Stimulated activated CD8-positive, alpha-beta memory T cell treated with anti-CD3 and anti-CD28 coated beads, Interleukin-2, amount 100 ng/mL, for 48 hours (primary cell): ENCODE measurements around the gene FGF14.
"Not testable (repeated sequence)": the region's sequence is repeated elsewhere in the genome, so short reads cannot be mapped to it uniquely, and the experiment has no call there.

ENCODE experiments used
- DNase-seq, 2 donors: peaks; one replicate each; pipeline ENCODE4 v3.0.0-alpha.2; 2020; ENCODE audit warnings: low read depth in 2 of 2

FGF14 gene

GRCh38 chr13:102136735-102137296 is 265.0 kb downstream of the FGF14 start:
- DNase-seq = no peak

DNA sequence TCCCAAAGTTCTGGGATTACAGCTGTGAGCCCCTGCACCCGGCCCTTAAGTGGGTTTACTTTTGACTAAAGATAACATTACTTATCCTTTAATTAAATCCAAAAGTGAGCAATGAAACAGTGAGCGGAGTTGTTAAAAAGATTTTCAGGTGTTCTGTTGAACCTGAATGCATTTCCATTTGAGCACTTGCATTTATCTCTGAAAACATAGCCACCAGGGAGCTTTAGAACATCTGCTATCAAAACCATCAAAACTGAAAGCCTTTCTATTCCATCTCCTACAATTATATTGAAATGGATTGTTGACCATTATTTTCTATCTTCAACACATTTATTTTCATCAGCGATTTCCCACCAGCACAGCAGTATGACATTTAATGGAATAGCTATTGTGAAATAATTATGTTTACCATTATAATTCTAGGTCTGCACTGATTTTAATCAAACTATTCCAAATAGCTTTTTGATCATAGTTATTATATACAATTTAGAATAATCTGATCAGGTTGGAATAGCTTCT is 269.0 kb downstream of the FGF14 start:
- no peak for DNase-seq

DNA sequence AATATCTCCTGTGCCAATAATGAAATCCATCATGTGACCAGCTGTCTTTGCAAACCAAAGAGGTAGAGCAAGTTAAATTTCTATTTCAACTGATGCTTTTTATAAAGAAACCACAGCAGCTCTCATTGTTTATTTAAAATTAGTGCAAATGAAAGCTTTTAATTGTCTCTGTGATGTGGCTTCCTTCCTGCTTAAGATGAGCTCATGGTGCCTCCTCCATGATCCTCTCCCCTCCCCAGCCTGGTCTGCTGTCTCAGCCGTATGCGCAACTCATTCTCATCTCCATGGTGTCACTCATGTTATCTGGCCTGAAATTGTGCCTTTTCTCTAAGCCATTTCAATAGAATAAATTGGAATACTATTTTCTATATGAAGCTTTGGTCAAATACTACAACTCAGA is 270.6 kb downstream of the FGF14 start:
- no peak for DNase-seq

GRCh38 chr13:102128216-102128810 is 273.5 kb downstream of the FGF14 start:
- DNase-seq = no peak

DNA sequence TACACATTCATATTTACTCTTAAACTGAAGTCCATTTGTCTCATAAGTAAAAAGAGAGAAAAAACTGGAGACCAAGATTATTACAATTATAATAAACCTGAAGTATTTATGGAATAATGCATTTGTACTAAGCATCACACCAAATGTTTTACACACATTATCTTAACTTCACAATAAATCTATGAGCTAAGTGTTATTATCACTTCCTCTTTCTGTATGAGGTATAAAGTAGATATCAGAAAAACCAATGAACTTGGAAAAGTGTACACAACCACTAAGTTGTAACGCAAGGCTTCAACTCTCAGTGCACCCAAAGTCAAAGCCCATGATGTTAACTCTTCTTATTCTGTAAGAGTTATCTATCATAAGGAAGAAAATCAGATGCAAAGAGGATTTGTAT is 274.7 kb downstream of the FGF14 start:
- DNase-seq = no peak

DNA sequence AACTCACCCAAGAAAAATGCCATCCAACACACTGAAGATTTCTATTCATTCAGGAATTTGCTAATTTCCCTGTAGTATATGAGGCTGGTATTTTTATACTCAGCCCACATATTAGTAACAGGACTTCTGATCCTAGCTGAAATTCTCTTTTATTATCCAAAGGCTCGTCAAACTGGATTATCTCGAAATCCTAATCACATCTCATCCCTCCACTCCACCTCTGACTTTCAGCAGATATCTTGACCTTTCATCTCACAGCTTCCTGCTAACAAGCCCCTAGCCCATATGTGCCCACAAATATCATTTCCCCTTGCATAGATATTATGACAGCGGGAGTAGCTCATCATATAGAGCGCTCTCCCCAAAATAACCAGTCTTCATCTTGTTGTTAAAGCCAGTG is 279.7 kb downstream of the FGF14 start:
- no peak for DNase-seq

GRCh38 chr13:102117175-102117831 is 284.5 kb downstream of the FGF14 start:
- DNase-seq = no peak

GRCh38 chr13:102103469-102103868 is 298.4 kb downstream of the FGF14 start:
- DNase-seq = no peak

GRCh38 chr13:102100234-102100633 is 301.6 kb downstream of the FGF14 start:
- no peak for DNase-seq

DNA sequence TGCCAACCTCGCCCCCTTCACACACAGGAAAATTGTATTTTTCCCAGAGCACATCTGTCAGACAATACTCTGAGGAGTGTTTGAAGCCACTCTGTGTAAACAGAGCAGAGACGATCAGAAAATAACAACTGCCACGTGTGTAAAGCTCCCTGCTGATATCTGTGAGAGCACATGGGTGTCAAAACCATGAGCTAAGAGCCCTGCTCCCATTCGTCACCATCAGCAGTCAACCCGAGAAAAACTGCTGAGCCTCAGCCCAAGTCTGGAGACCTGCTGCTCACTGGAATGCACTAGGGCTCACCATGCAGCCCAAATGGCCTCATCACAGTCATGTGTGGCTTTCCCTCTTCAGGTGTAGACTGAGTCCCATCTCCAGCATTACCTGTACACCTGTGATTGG is 304.1 kb downstream of the FGF14 start:
- DNase-seq = no peak

DNA sequence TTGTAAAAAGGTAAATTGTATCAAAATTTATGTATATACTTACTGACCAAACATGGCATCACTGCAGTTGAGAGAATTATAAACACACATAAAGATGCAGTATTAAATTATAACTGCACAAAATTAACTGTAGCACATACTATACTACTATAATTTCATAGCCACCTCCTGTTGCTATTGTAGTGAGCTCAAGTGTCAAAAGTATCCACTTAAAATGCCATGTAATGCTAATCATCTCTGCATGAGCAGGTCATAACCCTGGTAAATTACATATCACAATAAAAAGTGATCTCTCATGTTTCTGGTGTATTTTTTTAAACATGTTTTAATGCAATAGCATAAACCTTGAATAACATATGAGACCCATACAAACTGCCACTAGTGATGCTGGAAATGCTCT is 308.6 kb downstream of the FGF14 start:
- not testable (repeated sequence) for DNase-seq

GRCh38 chr13:102091231-102091630 is 310.6 kb downstream of the FGF14 start:
- no peak for DNase-seq

GRCh38 chr13:102090532-102090931 is 311.3 kb downstream of the FGF14 start:
- no peak for DNase-seq

- DNase-seq = no peak
Measured at GRCh38 chr13:102089722-102090121, 312.1 kb downstream of the FGF14 start.

GRCh38 chr13:102089177-102089576 is 312.7 kb downstream of the FGF14 start:
- DNase-seq = no peak

DNA sequence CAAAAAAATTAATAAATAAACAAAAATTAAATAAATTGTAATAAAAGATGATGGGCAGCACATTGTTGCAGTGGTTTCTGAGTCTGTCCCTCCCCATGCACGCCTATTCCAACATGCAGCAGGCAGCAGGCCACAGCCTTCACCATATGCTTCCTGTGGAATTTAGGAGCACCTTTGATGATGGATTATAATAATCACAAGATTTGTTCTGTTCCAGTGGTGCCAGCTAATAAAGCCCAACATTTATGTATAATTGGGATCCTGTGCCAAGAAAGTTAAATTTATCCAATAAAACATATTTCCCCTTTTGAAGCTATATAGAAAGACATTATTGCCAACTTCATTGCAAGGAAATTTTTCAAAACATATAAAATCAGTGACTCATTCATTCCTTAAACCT is 328.6 kb downstream of the FGF14 start:
- DNase-seq = no peak

GRCh38 chr13:102071711-102072110 is 330.1 kb downstream of the FGF14 start:
- no peak for DNase-seq

- DNase-seq = not testable (repeated sequence)
Measured at GRCh38 chr13:102068323-102068722, 333.5 kb downstream of the FGF14 start.

DNA sequence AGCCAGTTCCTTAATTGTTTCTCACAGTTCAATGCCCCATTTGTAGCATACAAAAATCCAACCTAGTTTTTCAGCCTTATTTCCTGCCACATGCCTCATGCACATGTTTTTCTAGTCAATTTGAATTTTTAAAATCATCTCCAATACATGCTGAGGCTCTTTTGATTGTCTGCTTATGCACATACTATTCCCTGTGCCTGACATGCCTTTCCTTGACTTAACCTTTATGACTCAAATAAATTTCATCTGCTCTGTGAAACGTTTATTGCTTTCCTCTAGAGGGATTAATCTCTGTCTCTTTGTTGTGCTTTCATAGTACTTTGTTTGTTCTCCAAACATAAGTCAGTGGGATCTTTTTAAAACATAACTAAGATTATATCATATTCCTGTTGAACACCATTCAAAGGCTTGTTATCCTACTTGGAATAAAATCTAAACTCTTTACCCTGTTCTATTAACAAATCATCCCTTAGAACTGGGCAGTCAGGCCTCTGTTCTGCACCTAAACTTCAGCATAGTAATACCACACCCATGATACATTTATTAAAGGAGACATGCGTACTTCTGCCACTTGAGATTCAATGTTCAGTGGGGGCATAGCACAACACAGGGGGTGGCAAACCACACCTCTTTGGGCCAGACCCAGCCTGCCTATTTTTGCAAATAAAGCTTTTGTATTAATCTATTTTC is 346.6 kb downstream of the FGF14 start:
- no peak for DNase-seq

GRCh38 chr13:102049853-102050252 is 352.0 kb downstream of the FGF14 start:
- no peak for DNase-seq

DNA sequence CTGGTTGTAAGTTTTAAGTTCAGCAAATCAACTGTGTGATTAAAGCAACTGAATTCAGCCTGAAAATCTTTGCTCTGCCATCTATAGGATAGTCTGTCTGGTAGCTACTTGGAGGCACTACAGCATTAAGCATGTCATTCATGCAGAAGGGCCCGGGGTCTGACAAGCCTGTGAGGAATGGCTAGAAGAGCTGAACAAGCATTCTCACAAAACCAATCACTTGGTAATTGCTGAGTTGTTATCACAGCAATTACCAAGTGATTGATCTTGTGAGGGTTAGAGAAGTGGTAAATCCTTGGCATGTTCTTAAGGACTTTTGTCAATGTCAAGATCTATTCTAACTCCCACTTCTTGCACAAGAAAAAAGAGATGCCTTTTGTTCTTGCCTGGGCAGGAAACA is 356.1 kb downstream of the FGF14 start:
- no peak for DNase-seq

DNA sequence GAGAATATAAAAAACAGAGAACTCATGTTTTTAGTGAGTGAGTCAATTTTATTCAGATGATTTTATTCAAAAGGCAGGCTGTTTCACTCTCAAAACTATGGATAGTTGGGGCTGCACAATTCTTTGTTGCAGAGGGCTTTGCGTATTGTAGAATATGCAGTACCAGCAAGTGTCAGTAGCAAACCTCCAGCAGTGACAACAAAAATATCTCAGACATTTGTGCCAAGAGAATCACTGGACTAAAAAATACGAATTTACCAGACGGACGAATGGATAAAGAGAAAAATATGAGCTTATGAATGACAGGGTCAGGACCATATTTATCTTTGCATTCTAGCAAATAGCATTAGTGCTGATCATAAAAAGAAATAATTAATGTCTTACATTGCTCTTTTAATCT is 359.1 kb downstream of the FGF14 start:
- DNase-seq = no peak

DNA sequence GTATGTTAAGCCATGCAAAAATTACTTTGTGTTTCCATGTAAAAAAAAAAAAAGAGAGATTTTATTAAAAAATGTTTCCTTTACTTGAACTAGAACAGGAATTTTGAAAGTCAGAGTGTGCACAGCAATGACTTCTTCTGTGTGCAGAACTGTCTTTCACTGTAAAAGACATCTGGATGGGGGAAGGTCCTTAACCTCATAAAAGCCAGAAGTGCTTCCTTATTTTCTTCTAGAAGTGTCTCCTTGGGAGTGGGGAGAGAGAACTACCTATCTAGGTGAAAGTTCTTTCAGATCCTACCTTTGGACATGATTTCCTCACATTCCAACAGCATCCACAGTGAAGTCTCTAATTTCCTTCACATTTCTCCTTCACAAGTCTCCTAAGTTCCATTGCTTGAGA is 360.3 kb downstream of the FGF14 start:
- DNase-seq = no peak
